ENCODE data around the gene RABGAP1L. TPM values are rescaled to one million over a fixed set of nuclear protein-coding genes. Genes with fewer than 3 reads are reported as not detected.

Gene RABGAP1L
- total RNA-seq, 1 donor from 2014 or later, result 69.2 TPM

- Histone ChIP-seq H3K27ac (replicated peaks) (no peak overlapping the region), H3K27me3 (ENCODE audit: low read depth) (no peaks in the 10 kb centered on the region), H3K36me3 (peaks cover 24% of the 10 kb centered on the region), H3K9me3 (replicated peaks) (peaks cover 7% of the 10 kb centered on the region), H3K4me1 (peaks cover 18% of the 10 kb centered on the region), H3K4me3 (no peak overlapping the region)
- DNase-seq, result no peak
- no peak for TF ChIP-seq CTCF (IDR thresholded peaks at IDR 0.05; ENCODE audit: borderline replicate concordance)
- intact Hi-C loops (cut with micrococcal nuclease), result no loop called here
Measured at GRCh38 chr1:174221681-174222080, 62.4 kb downstream of the RABGAP1L start.

- intact Hi-C loops (cut with micrococcal nuclease), result no loop called here
- Histone ChIP-seq H3K4me1 (peaks cover 11% of the 10 kb centered on the region), H3K27ac (replicated peaks) (no peak overlapping the region), H3K36me3 (peaks cover 24% of the 10 kb centered on the region), H3K9me3 (replicated peaks) (peaks cover 7% of the 10 kb centered on the region), H3K4me3 (no peak overlapping the region), H3K27me3 (ENCODE audit: low read depth) (no peaks in the 10 kb centered on the region)
- no peak for TF ChIP-seq CTCF (IDR thresholded peaks at IDR 0.05; ENCODE audit: borderline replicate concordance)
- DNase-seq, result no peak
Measured at GRCh38 chr1:174222166-174222949, 63.0 kb downstream of the RABGAP1L start.

- TF ChIP-seq CTCF (IDR thresholded peaks at IDR 0.05; ENCODE audit: borderline replicate concordance), result no peak
- peaks cover 27% of the 10 kb centered on the region for H3K36me3 ChIP-seq
- H3K27me3 ChIP-seq (ENCODE audit: low read depth), result no peaks in the 10 kb centered on the region
- H3K4me1 ChIP-seq, result no peaks in the 10 kb centered on the region
- intact Hi-C loops (cut with micrococcal nuclease), result no loop called here
- H3K4me3 ChIP-seq, result no peak overlapping the region
- H3K27ac ChIP-seq (replicated peaks), result no peak overlapping the region
- DNase-seq, result no peak
- peaks cover 7% of the 10 kb centered on the region for H3K9me3 ChIP-seq (replicated peaks)
Measured at GRCh38 chr1:174224641-174225040, 65.3 kb downstream of the RABGAP1L start.

GRCh38 chr1:174225499-174226204 is 66.3 kb downstream of the RABGAP1L start:
- no peak for TF ChIP-seq CTCF (IDR thresholded peaks at IDR 0.05; ENCODE audit: borderline replicate concordance)
- Histone ChIP-seq H3K27ac (replicated peaks) (no peak overlapping the region), H3K36me3 (peaks cover 27% of the 10 kb centered on the region), H3K4me3 (no peak overlapping the region), H3K9me3 (replicated peaks) (peaks cover 7% of the 10 kb centered on the region), H3K4me1 (no peaks in the 10 kb centered on the region), H3K27me3 (ENCODE audit: low read depth) (no peaks in the 10 kb centered on the region)
- DNase-seq, result no peak
- intact Hi-C loops (cut with micrococcal nuclease), result no loop called here

GRCh38 chr1:174230399-174230798 is 71.1 kb downstream of the RABGAP1L start:
- intact Hi-C loops (cut with micrococcal nuclease), result no loop called here
- H3K4me3 ChIP-seq, result no peak overlapping the region
- TF ChIP-seq CTCF (IDR thresholded peaks at IDR 0.05; ENCODE audit: borderline replicate concordance), result no peak
- H3K4me1 ChIP-seq, result no peaks in the 10 kb centered on the region
- no peaks in the 10 kb centered on the region for H3K9me3 ChIP-seq (replicated peaks)
- no peak overlapping the region for H3K27ac ChIP-seq (replicated peaks)
- no peaks in the 10 kb centered on the region for H3K27me3 ChIP-seq (ENCODE audit: low read depth)
- peaks cover 24% of the 10 kb centered on the region for H3K36me3 ChIP-seq
- no peak for DNase-seq
